CD14-positive monocyte (primary cell): ENCODE results near the gene MSMO1. TPM values are rescaled to one million over a fixed set of nuclear protein-coding genes. Genes with fewer than 3 reads are reported as not detected.
A peak's percentile ranks its signal among the peaks of the same experiment; 100 is the strongest.

Experiments used
- DNase-seq, 3 donors: peaks; one replicate each; pipeline ENCODE4 v3.0.0-alpha.2; 2011 to 2022
- H2AFZ ChIP-seq: 2 replicates; pipeline ENCODE4 v1.6.0; 2012; ENCODE audit warnings: mild to moderate bottlenecking, low read depth, low read length, inconsistent platforms; ENCODE audit not compliant: insufficient read depth, poor library complexity, severe bottlenecking
- H3K27ac ChIP-seq, 2 donors: 1 replicate in 1 of 2; 2 replicates in 1 of 2; pipeline ENCODE4 v1.5.1; 2012 to 2013; ENCODE audit warnings: low read length in 2 of 2, control low read depth in 1 of 2, inconsistent platforms in 1 of 2, low read depth in 1 of 2, mild to moderate bottlenecking in 1 of 2
- H3K27me3 ChIP-seq, 2 donors: one replicate each; pipeline versions ENCODE4 v1.6.0 to v1.6.1; 2011 to 2013; ENCODE audit warnings: low read length in 2 of 2; ENCODE audit not compliant: control insufficient read depth in 2 of 2, insufficient read depth in 2 of 2
- H3K36me3 ChIP-seq, 2 donors: replicated peaks in 1 of 2; 1 replicate in 1 of 2; 2 replicates in 1 of 2; pipeline versions ENCODE4 v1.5.1 to v1.6.1; 2012 to 2013; ENCODE audit warnings: low read length in 2 of 2, control low read depth in 1 of 2, inconsistent platforms in 1 of 2, mild to moderate bottlenecking in 1 of 2; ENCODE audit not compliant: insufficient read depth in 2 of 2, control insufficient read depth in 1 of 2
- H3K4me1 ChIP-seq, 2 donors: 1 replicate in 1 of 2; 2 replicates in 1 of 2; pipeline versions ENCODE4 v1.5.1 to v1.6.1; 2012 to 2013; ENCODE audit warnings: low read length in 2 of 2, control low read depth in 1 of 2, inconsistent platforms in 1 of 2, mild to moderate bottlenecking in 1 of 2, moderate library complexity in 1 of 2; ENCODE audit not compliant: insufficient read depth in 2 of 2, control insufficient read depth in 1 of 2
- H3K4me2 ChIP-seq: replicated peaks from 2 replicates; pipeline ENCODE3; 2012; ENCODE audit warnings: low read length, moderate library complexity, mild to moderate bottlenecking; ENCODE audit not compliant: poor library complexity, severe bottlenecking; ENCODE audit errors: extremely low read depth
- H3K4me3 ChIP-seq, 3 experiments: fragments of 200-600 bp in 1 of 3; sonication (generic) in 1 of 3; replicated peaks in 1 of 3; 1 replicate in 2 of 3; 2 replicates in 1 of 3; pipeline ENCODE4 v1.5.1; 2011 to 2013; ENCODE audit warnings: low read length in 3 of 3, mild to moderate bottlenecking in 3 of 3, control low read depth in 2 of 3, low read depth in 2 of 3, inconsistent platforms in 1 of 3, moderate library complexity in 1 of 3
- H3K79me2 ChIP-seq: 2 replicates; pipeline ENCODE4 v1.6.0; 2012; ENCODE audit warnings: mild to moderate bottlenecking, control low read depth, inconsistent platforms, low read length, moderate library complexity; ENCODE audit not compliant: insufficient read depth
- H3K9ac ChIP-seq: 2 replicates; pipeline ENCODE4 v1.6.0; 2017; ENCODE audit warnings: low read length, mild to moderate bottlenecking; ENCODE audit not compliant: insufficient read depth, poor library complexity, severe bottlenecking
- H3K9me3 ChIP-seq, 2 donors: replicated peaks in 1 of 2; 1 replicate in 1 of 2; 2 replicates in 1 of 2; pipeline versions ENCODE4 v1.5.1 to v1.6.1; 2012 to 2013; ENCODE audit warnings: low read length in 2 of 2, control low read depth in 1 of 2; ENCODE audit not compliant: control insufficient read depth in 1 of 2, insufficient read depth in 1 of 2
- H4K20me1 ChIP-seq: 2 replicates; pipeline ENCODE4 v1.6.0; 2012; ENCODE audit warnings: mild to moderate bottlenecking, low read length, control low read depth, moderate library complexity; ENCODE audit not compliant: insufficient read depth
- H3K27ac Mint-ChIP-seq, 7 donors: one replicate each; pipeline ENCODE4 v1.8.0; 2020; ENCODE audit warnings: mild to moderate bottlenecking in 7 of 7, mixed read lengths in 7 of 7, moderate library complexity in 6 of 7, inconsistent platforms in 2 of 7
- H3K27me3 Mint-ChIP-seq, 3 donors: one replicate each; pipeline ENCODE4 v1.8.0; 2021 to 2022; ENCODE audit warnings: low read depth in 3 of 3, mild to moderate bottlenecking in 3 of 3, mixed read lengths in 3 of 3, moderate library complexity in 3 of 3, inconsistent platforms in 1 of 3
- H3K36me3 Mint-ChIP-seq, 2 donors: one replicate each; pipeline ENCODE4 v1.8.0; 2020; ENCODE audit warnings: mixed read lengths in 2 of 2, inconsistent platforms in 1 of 2, mild to moderate bottlenecking in 1 of 2
- H3K4me1 Mint-ChIP-seq: one replicate; pipeline ENCODE4 v1.8.0; 2020; ENCODE audit warnings: mild to moderate bottlenecking, mixed read lengths
- H3K4me3 Mint-ChIP-seq, 2 donors: one replicate each; pipeline ENCODE4 v1.8.0; 2020; ENCODE audit warnings: mild to moderate bottlenecking in 2 of 2, mixed read lengths in 2 of 2, moderate library complexity in 1 of 2
- H3K9me3 Mint-ChIP-seq, 7 donors: one replicate each; pipeline ENCODE4 v1.8.0; 2020 to 2022; ENCODE audit warnings: mixed read lengths in 7 of 7, mild to moderate bottlenecking in 6 of 7, moderate library complexity in 6 of 7, inconsistent platforms in 2 of 7
- CTCF ChIP-seq: fragments of 200-600 bp; IDR thresholded peaks from one replicate; pipeline ENCODE4 v1.8.0; 2022; ENCODE audit warnings: antibody characterized with exemption, mild to moderate bottlenecking
- WGBS: methylation state at CpG from one replicate; pipeline ENCODE4 v1.1.5; 2013; ENCODE audit warnings: missing lambda C conversion rate; ENCODE audit not compliant: insufficient coverage; 5-methylcytosine and 5-hydroxymethylcytosine counted together
- intact Hi-C, 2 donors: fragments of 100-400 bp; cut with micrococcal nuclease; formaldehyde crosslinking; loops; one replicate each; pipeline versions ENCODE4 v1.15.0 to v1.15.1; 2023
- polyA plus RNA-seq, 3 donors: library from polyadenylated mRNA; depleted of rRNA in 1 of 3; unstranded in 2 of 3; stranded (reverse) in 1 of 3; fragments of 300-500 nt in 2 of 3; fragments of >200 nt in 1 of 3; fragmentation: Illumina TruSeq in 2 of 3; gene quantifications; 1 replicate in 2 of 3; 2 replicates in 1 of 3; pipeline ENCODE4 v1.2.3, GENCODE V29; 2012 to 2021

The MSMO1 gene
- polyA plus RNA-seq, 3 donors = 3.1 to 7.6 (median 6.0) TPM

- no peaks in the 10 kb centered on the region for H3K27me3 ChIP-seq
- intact Hi-C loops = loop anchor here in 1 of 2 donors (10.0 kb wide), 1 partner anchor 223 kb away; no protein-coding TSS in a partner anchor
- no peaks in the 10 kb centered on the region for H3K79me2 ChIP-seq
- Mint-ChIP-seq H3K4me1 (peaks cover 20% of the 10 kb centered on the region), H3K9me3 (peaks cover 0 to 5% (median 0%) of the 10 kb centered on the region in 7 donors), H3K4me3 (no peak overlapping the region), H3K27ac (peak overlapping the region in 1 of 7 donors; percentile 48), H3K36me3 (peaks cover 6 to 7% of the 10 kb centered on the region in 2 donors), H3K27me3 (peaks cover 0 to 4% (median 0%) of the 10 kb centered on the region in 3 donors)
- H3K9me3 ChIP-seq = no peaks in the 10 kb centered on the region
- 100% methylated on average over 1 of the region's 3 CpGs for WGBS
- no peak for TF ChIP-seq CTCF
- H3K4me3 ChIP-seq = no peak overlapping the region
- no peak overlapping the region for H3K9ac ChIP-seq
- no peak overlapping the region for H2AFZ ChIP-seq
- no peak for DNase-seq
- peaks cover 0 to 4% of the 10 kb centered on the region in 2 donors for H3K4me1 ChIP-seq
- no peaks in the 10 kb centered on the region for H4K20me1 ChIP-seq
- no peak overlapping the region for H3K27ac ChIP-seq
- H3K4me2 ChIP-seq = no peak overlapping the region
- H3K36me3 ChIP-seq = peaks cover 0 to 8% of the 10 kb centered on the region in 2 donors
These were observed 20.4 kb downstream of the MSMO1 start for GRCh38 chr4:165347647-165348569.

- no peak overlapping the region for H3K4me3 ChIP-seq
- H3K27ac ChIP-seq = no peak overlapping the region
- H3K9ac ChIP-seq = no peak overlapping the region
- peaks cover 45% of the 10 kb centered on the region for H3K4me1 Mint-ChIP-seq
- H3K4me1 ChIP-seq = peaks cover 10 to 18% of the 10 kb centered on the region in 2 donors
- TF ChIP-seq CTCF = no peak
- peaks cover 0 to 6% (median 2%) of the 10 kb centered on the region in 7 donors for H3K9me3 Mint-ChIP-seq
- peaks cover 0 to 4% (median 0%) of the 10 kb centered on the region in 3 donors for H3K27me3 Mint-ChIP-seq
- no peak overlapping the region for H3K4me3 Mint-ChIP-seq
- H3K27me3 ChIP-seq = no peaks in the 10 kb centered on the region
- no peaks in the 10 kb centered on the region for H3K9me3 ChIP-seq
- no peaks in the 10 kb centered on the region for H3K79me2 ChIP-seq
- no peaks in the 10 kb centered on the region for H3K36me3 ChIP-seq
- peak overlapping the region in 2 of 7 donors; percentile 12 to 30 for H3K27ac Mint-ChIP-seq
- 94% methylated on average over 5 of the region's 5 CpGs for WGBS
- intact Hi-C loops = no loop called here
- DNase-seq = no peak
- H3K36me3 Mint-ChIP-seq = no peaks in the 10 kb centered on the region
- H4K20me1 ChIP-seq = no peaks in the 10 kb centered on the region
- H2AFZ ChIP-seq = no peak overlapping the region
- no peak overlapping the region for H3K4me2 ChIP-seq
These were observed 24.1 kb downstream of the MSMO1 start for GRCh38 chr4:165351359-165352130.
